SHP77 (cell line): ENCODE results near the gene SPN.
"Not testable (repeated sequence)": the region's sequence is repeated elsewhere in the genome, so short reads cannot be mapped to it uniquely, and the experiment has no call there.

ENCODE experiments used
- DNase-seq, 2 experiments: peaks; one replicate each; lab custom pipeline; 2025; lab: John Stamatoyannopoulos, UW

SPN gene

GRCh38 chr16:29676989-29677785 lies 14.1 kb downstream of the SPN start:
- DNase-seq: no peak

GRCh38 chr16:29678691-29679267 lies 15.7 kb downstream of the SPN start, which contains the start of gene QPRT:
Gene QPRT, plus strand, starts transcription at chr16:29679180. Its CDS starts 18 bp downstream, at chr16:29679198.
- peak; percentile 52 to 65 for DNase-seq

GRCh38 chr16:29680180-29680598 lies 17.1 kb downstream of the SPN start:
- no peak for DNase-seq

- no peak for DNase-seq
These were observed 20.6 kb downstream of the SPN start for GRCh38 chr16:29683543-29684090.

- DNase-seq: no peak
These were observed 21.6 kb downstream of the SPN start for GRCh38 chr16:29684679-29685078.

- DNase-seq: no peak
These were observed 23.8 kb downstream of the SPN start for GRCh38 chr16:29686740-29687332.

- no peak for DNase-seq
These were observed 24.7 kb downstream of the SPN start for GRCh38 chr16:29687755-29688154.

GRCh38 chr16:29688172-29688571 lies 25.1 kb downstream of the SPN start:
- no peak for DNase-seq

- DNase-seq: not testable (repeated sequence)
These were observed 26.7 kb downstream of the SPN start for GRCh38 chr16:29689490-29690351.

- DNase-seq: not testable (repeated sequence)
These were observed 29.6 kb downstream of the SPN start for GRCh38 chr16:29692606-29693005.

GRCh38 chr16:29694384-29695195 lies 31.5 kb downstream of the SPN start:
- no peak for DNase-seq

- DNase-seq: not testable (repeated sequence)
These were observed 32.6 kb downstream of the SPN start for GRCh38 chr16:29695675-29696074.

GRCh38 chr16:29696881-29697331 lies 33.9 kb downstream of the SPN start:
- no peak for DNase-seq

GRCh38 chr16:29697391-29697790 lies 34.3 kb downstream of the SPN start:
- DNase-seq: no peak

- no peak for DNase-seq
These were observed 35.0 kb downstream of the SPN start for GRCh38 chr16:29698042-29698441.

GRCh38 chr16:29698484-29699323 lies 35.7 kb downstream of the SPN start:
- no peak for DNase-seq

- DNase-seq: no peak
These were observed 36.5 kb downstream of the SPN start for GRCh38 chr16:29699324-29700219.

GRCh38 chr16:29700253-29700987 lies 37.4 kb downstream of the SPN start:
- peak; percentile 75 to 77 for DNase-seq
